ENCODE results near the gene LRRC14B.

GRCh38 chr5:170971-171800 is 20.1 kb upstream of the LRRC14B start:
- TF ChIP-seq CTCF (IDR thresholded peaks at IDR 0.05 in 8 of 11, conservative IDR thresholded peaks at IDR 0.05 in 3 of 11) (no peak), POLR2A (IDR thresholded peaks at IDR 0.05) (no peak), POLR2AphosphoS5 (IDR thresholded peaks at IDR 0.05) (peak; percentile 62 to 78 (median 65))

Measured in spleen (tissue), 7 donors.